D721Med (cell line): ENCODE results near the gene BMP4.

Experiments
- DNase-seq: peaks from one replicate; pipeline ENCODE4 v3.0.0; 2011; ENCODE audit warnings: low spot score; ENCODE audit not compliant: insufficient read length
- FAIRE-seq: peaks from 2 replicates; lab custom pipeline; 2011; peaks lifted over from hg19 to GRCh38; lab: Jason Lieb, UNC
- TF ChIP-seq, protein P1 (sequence below): IDR thresholded peaks from 2 replicates; pipeline ENCODE4 v1.5.1; 2012; ENCODE audit warnings: mild to moderate bottlenecking, control low read depth; ENCODE audit not compliant: insufficient read depth; ENCODE audit errors: missing control alignments

BMP4 gene

DNA sequence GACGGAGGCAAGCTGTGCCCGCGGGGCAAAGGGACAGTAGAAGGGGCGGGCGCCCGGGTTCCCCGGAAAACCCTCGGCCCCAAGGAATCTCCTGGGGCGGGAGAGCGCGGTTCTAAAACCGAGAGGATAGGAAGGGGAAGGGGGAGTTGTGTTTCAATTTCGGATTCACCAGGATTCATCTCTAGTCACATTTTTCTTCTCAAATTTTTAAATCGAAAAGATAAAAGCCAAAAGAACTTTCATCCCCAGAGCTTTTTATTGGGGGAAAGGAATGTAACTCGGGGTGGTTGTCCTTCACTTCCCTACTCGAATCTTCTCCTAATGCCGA lies 1.4 kb downstream of the BMP4 start:
- FAIRE-seq (no peak), DNase-seq (no peak)
- TF ChIP-seq, protein P1, sequence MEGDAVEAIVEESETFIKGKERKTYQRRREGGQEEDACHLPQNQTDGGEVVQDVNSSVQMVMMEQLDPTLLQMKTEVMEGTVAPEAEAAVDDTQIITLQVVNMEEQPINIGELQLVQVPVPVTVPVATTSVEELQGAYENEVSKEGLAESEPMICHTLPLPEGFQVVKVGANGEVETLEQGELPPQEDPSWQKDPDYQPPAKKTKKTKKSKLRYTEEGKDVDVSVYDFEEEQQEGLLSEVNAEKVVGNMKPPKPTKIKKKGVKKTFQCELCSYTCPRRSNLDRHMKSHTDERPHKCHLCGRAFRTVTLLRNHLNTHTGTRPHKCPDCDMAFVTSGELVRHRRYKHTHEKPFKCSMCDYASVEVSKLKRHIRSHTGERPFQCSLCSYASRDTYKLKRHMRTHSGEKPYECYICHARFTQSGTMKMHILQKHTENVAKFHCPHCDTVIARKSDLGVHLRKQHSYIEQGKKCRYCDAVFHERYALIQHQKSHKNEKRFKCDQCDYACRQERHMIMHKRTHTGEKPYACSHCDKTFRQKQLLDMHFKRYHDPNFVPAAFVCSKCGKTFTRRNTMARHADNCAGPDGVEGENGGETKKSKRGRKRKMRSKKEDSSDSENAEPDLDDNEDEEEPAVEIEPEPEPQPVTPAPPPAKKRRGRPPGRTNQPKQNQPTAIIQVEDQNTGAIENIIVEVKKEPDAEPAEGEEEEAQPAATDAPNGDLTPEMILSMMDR: no peak

DNA sequence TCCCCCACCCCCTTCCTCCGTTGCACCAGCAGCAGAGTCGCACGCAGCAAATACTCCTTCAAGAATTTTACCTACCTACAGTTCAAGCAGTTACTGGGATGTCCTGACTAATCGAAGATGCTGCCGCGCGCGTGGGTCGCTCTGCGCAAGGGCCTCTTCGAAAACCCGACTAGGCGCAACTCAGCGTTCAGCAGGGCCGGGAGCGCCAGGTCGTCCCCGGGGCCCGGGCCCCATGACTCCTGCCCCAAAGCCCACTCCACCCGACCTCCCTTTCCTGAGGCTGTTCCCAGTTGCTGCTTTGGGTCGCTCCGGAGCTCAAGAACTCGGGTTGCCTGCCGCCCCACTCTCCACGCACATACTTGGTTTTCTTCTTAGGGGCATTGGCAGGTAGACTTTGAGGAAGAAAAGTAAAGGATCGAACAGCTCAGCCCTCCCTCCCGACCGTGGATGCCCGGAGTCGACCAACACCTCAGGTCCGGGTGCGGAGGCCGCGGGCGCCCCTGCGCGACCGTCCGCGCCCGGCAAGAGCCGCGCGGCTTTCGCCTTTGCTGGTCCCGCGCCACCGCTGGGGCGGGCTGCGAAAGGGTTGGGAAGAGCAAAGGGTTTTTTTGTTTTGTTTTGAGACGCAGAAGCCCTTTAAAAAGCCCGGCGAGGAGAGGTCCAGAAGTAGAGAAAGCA lies 1.9 kb downstream of the BMP4 start:
- no peak for FAIRE-seq
- TF ChIP-seq, protein P1: no peak
- no peak for DNase-seq

DNA sequence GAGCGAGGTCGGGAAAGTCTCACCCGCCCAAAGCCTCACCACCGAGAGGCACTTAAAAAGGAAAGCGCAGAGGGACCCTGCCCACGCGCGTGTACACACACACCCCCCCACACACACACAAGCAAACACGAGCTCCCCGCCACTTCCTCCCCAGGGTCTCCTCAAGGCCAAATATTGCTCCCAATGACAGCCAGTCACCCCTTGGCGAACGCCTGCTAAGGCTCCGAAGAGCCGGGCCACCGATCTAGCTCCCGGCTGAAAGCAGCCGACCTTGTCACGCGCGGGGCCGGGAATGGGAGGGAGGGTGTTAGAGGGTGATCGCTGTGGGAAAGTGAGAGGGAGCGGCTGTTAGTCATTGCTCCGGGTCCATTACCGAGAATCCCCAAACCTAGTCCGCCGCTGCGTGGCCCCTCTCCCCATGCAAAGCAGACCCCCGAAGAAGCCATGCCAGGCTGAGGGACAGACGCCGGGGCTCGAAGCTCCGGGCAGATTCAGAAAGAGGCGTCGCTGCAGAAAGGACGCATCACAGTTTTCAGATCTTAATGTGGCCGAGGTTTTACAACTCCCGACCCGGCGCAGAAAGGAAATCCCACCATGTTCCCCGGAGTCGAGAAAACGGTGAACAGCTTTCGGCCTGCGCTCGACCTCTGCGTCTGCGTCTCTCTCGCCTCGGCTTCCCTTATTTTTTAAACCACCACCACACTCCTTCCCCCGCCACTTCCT lies 2.6 kb downstream of the BMP4 start:
- no peak for FAIRE-seq
- no peak for DNase-seq
- TF ChIP-seq, protein P1: no peak

DNA sequence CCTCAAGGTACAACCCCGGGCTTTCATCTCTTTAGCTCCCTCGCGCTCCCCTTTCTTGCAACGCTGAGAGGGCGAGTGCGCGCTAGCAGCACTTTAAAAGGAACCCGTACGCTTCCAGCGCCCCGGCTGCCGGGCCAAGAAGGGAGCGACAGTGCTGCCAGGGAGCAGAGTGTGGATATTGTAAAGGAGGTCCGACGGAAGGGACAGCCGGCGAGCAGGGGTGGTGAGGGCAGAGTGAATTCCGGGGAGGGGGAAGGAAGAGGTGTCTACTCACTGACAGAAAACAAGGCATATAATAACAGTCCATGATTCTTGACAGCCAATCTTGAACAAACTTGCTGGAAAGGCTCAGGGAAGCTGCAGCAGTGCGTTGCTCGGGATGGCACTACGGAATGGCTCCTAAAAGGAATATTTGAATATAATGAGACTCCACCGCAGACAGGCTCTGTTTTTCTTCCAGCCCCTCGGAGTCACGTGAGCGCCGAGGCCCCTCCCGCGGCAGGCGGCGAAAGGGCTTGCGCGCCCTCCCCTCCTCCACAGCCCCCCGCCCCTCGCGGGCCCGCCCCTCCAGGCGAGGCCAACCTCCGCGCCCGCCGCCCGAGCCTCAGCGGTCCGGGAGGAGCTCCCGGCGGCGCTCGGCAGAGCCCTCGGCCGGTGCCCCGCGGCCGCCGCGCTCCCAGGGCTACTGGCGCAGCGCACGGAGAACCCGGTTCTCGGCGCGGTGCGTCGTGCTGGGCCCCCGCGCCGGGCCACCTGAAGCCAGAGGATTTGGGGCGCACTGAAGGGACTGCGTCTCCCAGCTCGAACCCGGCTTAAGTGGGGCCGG lies 3.4 kb downstream of the BMP4 start:
- no peak for FAIRE-seq
- TF ChIP-seq, protein P1: no peak
- DNase-seq: no peak

DNA sequence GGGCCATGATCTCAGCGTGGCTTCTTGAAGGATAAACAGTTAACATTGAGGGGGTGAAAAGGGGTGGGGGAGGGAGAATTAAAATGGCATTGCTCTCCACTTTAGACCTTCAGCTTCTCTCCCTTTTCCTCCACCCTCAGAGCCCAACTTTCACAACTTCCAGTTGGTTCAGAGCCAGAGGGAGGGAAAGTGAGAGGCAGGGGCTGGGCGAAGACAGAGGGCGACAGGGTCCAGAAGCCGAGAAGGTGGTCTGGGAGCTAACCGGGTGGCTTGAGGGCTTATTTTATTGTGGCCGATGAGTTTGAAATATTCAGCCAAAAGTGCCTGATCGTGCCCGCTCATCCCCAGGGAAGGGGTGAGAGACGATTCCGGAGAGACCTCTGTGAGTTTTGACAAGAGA lies 4.1 kb downstream of the BMP4 start:
- TF ChIP-seq, protein P1: no peak
- DNase-seq (no peak), FAIRE-seq (no peak)

DNA sequence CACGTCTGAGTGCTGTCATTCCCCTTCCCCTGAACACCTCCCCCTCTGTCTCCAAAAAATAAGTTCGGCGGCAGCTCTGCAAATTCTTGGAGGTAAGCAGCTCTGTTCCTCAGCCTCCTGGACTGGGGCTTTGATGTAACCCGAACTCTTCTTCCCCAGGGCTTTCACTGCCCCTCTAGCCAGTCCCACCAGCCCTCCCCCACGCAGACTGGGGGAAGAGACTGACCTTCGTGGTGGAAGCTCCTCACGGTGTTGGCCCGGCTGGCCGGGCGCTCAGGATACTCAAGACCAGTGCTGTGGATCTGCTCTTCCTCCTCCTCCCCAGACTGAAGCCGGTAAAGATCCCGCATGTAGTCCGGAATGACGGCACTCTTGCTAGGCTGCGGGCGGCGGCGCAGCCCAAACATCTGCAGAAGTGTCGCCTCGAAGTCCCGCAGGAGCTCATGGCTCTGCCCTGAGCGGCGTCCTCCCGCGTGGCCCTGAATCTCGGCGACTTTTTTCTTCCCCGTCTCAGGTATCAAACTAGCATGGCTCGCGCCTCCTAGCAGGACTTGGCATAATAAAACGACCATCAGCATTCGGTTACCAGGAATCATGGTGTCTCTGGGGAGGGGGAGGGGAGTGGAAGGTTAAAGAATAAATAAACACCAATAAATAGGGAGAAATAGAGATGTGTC lies 4.9 kb downstream of the BMP4 start:
- TF ChIP-seq, protein P1: no peak
- DNase-seq (no peak), FAIRE-seq (no peak)
